ENCODE data around the gene GLT8D2.

The GLT8D2 gene

GRCh38 chr12:103997286-103997900 is 52.6 kb downstream of the GLT8D2 start:
- no peak for DNase-seq

- DNase-seq, result no peak
Observed at GRCh38 chr12:103996595-103996994, 53.4 kb downstream of the GLT8D2 start.

GRCh38 chr12:103994235-103994634 is 55.8 kb downstream of the GLT8D2 start:
- DNase-seq, result no peak

GRCh38 chr12:103986829-103987228 is 63.2 kb downstream of the GLT8D2 start:
- no peak for DNase-seq

GRCh38 chr12:103978384-103978982 is 71.5 kb downstream of the GLT8D2 start:
- DNase-seq, result no peak

GRCh38 chr12:103975368-103975767 is 74.6 kb downstream of the GLT8D2 start:
- no peak for DNase-seq

- DNase-seq, result no peak
Observed at GRCh38 chr12:103973909-103974308, 76.1 kb downstream of the GLT8D2 start.

GRCh38 chr12:103969391-103969790 is 80.6 kb downstream of the GLT8D2 start:
- DNase-seq, result no peak

- DNase-seq, result no peak
Observed at GRCh38 chr12:103966736-103967135, 83.3 kb downstream of the GLT8D2 start.

- peak; percentile 99 for DNase-seq
Observed at GRCh38 chr12:103965590-103966504, 84.1 kb downstream of the GLT8D2 start, which contains the start of gene TDG. TDG (plus strand) TSS chr12:103965872; CDS start chr12:103966038, 166 bp downstream.

- DNase-seq, result no peak
Observed at GRCh38 chr12:103965255-103965589, 84.8 kb downstream of the GLT8D2 start.

- DNase-seq, result no peak
Observed at GRCh38 chr12:103964805-103965204, 85.2 kb downstream of the GLT8D2 start.

- no peak for DNase-seq
Observed at GRCh38 chr12:103962493-103962892, 87.5 kb downstream of the GLT8D2 start.

- no peak for DNase-seq
Observed at GRCh38 chr12:103960616-103961227, 89.3 kb downstream of the GLT8D2 start.

GRCh38 chr12:103958621-103959020 is 91.4 kb downstream of the GLT8D2 start:
- no peak for DNase-seq

GRCh38 chr12:103957865-103958388 is 92.1 kb downstream of the GLT8D2 start:
- DNase-seq, result no peak

GRCh38 chr12:103956509-103957027 is 93.4 kb downstream of the GLT8D2 start:
- DNase-seq, result no peak

- no peak for DNase-seq
Observed at GRCh38 chr12:103955811-103956508, 94.0 kb downstream of the GLT8D2 start.

GRCh38 chr12:103952497-103952896 is 97.5 kb downstream of the GLT8D2 start:
- peak; percentile 77 for DNase-seq

- no peak for DNase-seq
Observed at GRCh38 chr12:103948746-103949406, 101.1 kb downstream of the GLT8D2 start.

- DNase-seq, result no peak
Observed at GRCh38 chr12:103947871-103948555, 102.0 kb downstream of the GLT8D2 start.
